Hepatocyte (in vitro differentiated cells): ENCODE data around the gene GNAO1. TPM values are rescaled to one million over a fixed set of nuclear protein-coding genes. Genes with fewer than 3 reads are reported as not detected.

Experiments
- DNase-seq: peaks from one replicate; pipeline ENCODE4 v3.0.0-alpha.2; 2016; ENCODE audit warnings: low spot score
- H2AFZ ChIP-seq: fragments of 200-600 bp; sonication (generic); 2 replicates; pipeline ENCODE4 v1.6.0; 2016; ENCODE audit warnings: antibody characterized with exemption, mild to moderate bottlenecking
- H3K27ac ChIP-seq: fragments of 200-600 bp; sonication (generic); 2 replicates; pipeline ENCODE4 v1.5.1; 2016; ENCODE audit warnings: mild to moderate bottlenecking
- H3K27me3 ChIP-seq: fragments of 200-600 bp; sonication (generic); 2 replicates; pipeline ENCODE4 v1.6.1; 2016
- H3K36me3 ChIP-seq: fragments of 200-600 bp; sonication (generic); replicated peaks from 2 replicates; pipeline ENCODE4 v1.5.1; 2016; ENCODE audit warnings: low read depth; ENCODE audit not compliant: insufficient read depth
- H3K4me1 ChIP-seq: fragments of 200-600 bp; sonication (generic); 2 replicates; pipeline ENCODE4 v1.5.1; 2016; ENCODE audit warnings: mild to moderate bottlenecking, moderate library complexity; ENCODE audit not compliant: insufficient read depth
- H3K4me2 ChIP-seq: fragments of 200-600 bp; sonication (generic); 2 replicates; pipeline ENCODE4 v1.6.0; 2016
- H3K4me3 ChIP-seq: fragments of 200-600 bp; sonication (generic); 2 replicates; pipeline ENCODE4 v1.5.1; 2016; ENCODE audit warnings: mild to moderate bottlenecking
- H3K79me2 ChIP-seq: fragments of 200-600 bp; sonication (generic); 2 replicates; pipeline ENCODE4 v1.6.0; 2017; ENCODE audit warnings: mild to moderate bottlenecking
- H3K9me2 ChIP-seq: fragments of 200-600 bp; sonication (generic); replicated peaks from 2 replicates; pipeline ENCODE4 v1.6.0; 2017; ENCODE audit warnings: mild to moderate bottlenecking; ENCODE audit not compliant: insufficient read depth
- H3K9me3 ChIP-seq: fragments of 200-600 bp; sonication (generic); 2 replicates; pipeline ENCODE4 v1.5.1; 2016; ENCODE audit warnings: low read depth, mild to moderate bottlenecking
- H4K20me1 ChIP-seq: fragments of 200-600 bp; sonication (generic); 2 replicates; pipeline ENCODE4 v1.6.0; 2016; ENCODE audit warnings: mild to moderate bottlenecking; ENCODE audit not compliant: insufficient read depth, poor library complexity, severe bottlenecking
- CTCF ChIP-seq: fragments of 200-600 bp; sonication (generic); IDR thresholded peaks from 2 replicates; pipeline ENCODE4 v1.5.1; 2016; ENCODE audit warnings: antibody characterized with exemption, mild to moderate bottlenecking; ENCODE audit not compliant: poor library complexity
- EZH2 ChIP-seq: fragments of 200-600 bp; sonication (generic); IDR thresholded peaks from 2 replicates; pipeline ENCODE4 v1.6.1; 2016; ENCODE audit warnings: antibody characterized with exemption, mild to moderate bottlenecking, borderline replicate concordance
- EZH2phosphoT487 ChIP-seq: fragments of 200-600 bp; sonication (generic); IDR thresholded peaks from one replicate; pipeline ENCODE4 v1.6.1; 2018; ENCODE audit warnings: antibody characterized with exemption, mild to moderate bottlenecking, low read depth, moderate library complexity; ENCODE audit not compliant: unreplicated experiment, severe bottlenecking
- WGBS: methylation state at CpG from one replicate; pipeline ENCODE4 v1.1.6; 2016; ENCODE audit warnings: low lambda C conversion rate; ENCODE audit errors: missing lambda C conversion rate; 5-methylcytosine and 5-hydroxymethylcytosine counted together
- polyA plus RNA-seq: library from polyadenylated mRNA; unstranded; fragments of >200 nt; fragmentation: Nextera tagmentation; extraction: Ambion mirVana; gene quantifications from 2 replicates; pipeline ENCODE4 v1.2.1, GENCODE V29; 2016
- total RNA-seq: library from RNA; depleted of rRNA; stranded (reverse); fragments of >200 nt; gene quantifications from 2 replicates; pipeline ENCODE4 v1.2.3, GENCODE V29; 2014

GNAO1 gene
- total and polyA plus RNA-seq, 2 experiments from 2014 or later = 0.77 to 2.2 TPM

DNA sequence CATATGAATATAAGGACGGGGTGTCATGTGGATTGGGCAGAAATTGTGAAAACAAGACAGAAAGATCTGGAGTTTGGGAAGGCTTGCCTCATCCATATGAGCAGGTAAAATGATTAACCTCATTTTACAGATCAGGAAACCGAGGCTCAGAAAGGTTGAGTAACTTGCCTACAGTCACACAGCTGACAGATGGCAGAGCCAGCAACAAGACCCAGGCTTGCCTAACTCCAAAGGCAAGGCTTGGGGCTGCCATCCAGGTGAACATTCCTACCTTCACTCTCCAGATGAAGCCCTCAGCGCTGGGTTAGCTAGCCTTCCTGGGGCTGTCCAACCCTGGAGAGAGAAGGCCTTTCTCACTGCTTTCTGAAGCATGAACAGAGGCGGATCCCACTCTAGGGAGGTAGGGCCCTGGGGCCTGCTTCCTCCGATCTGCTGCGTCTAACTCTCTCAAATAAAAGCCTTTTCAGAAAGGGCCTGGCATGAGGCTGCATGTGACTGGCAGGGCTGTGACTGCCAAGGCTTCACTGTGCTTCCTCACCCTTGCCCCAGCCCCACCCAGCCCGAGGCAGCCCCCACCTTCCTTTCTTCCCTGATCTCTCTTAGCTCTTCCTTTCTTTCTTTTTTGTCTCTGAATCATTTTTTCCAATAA lies 107.8 kb downstream of the GNAO1 start:
- Histone ChIP-seq H3K27ac (no peak overlapping the region), H3K79me2 (no peaks in the 10 kb centered on the region)
- no peak for TF ChIP-seq CTCF
- TF ChIP-seq EZH2 = no peak
- no peak for TF ChIP-seq EZH2phosphoT487

GRCh38 chr16:56300242-56300623 lies 108.9 kb downstream of the GNAO1 start:
- no peaks in the 10 kb centered on the region for H3K9me3 ChIP-seq
- H3K9me2 ChIP-seq = no peaks in the 10 kb centered on the region
- H3K27ac ChIP-seq = no peak overlapping the region
- no peak for DNase-seq
- H3K79me2 ChIP-seq = no peaks in the 10 kb centered on the region
- H3K4me2 ChIP-seq = no peak overlapping the region
- no peaks in the 10 kb centered on the region for H3K36me3 ChIP-seq
- 66% methylated on average over 4 of the region's 4 CpGs for WGBS
- H2AFZ ChIP-seq = no peak overlapping the region
- no peaks in the 10 kb centered on the region for H3K27me3 ChIP-seq
- no peak overlapping the region for H3K4me3 ChIP-seq
- TF ChIP-seq EZH2phosphoT487 (no peak), EZH2 (no peak), CTCF (no peak)
- no peaks in the 10 kb centered on the region for H4K20me1 ChIP-seq
- no peaks in the 10 kb centered on the region for H3K4me1 ChIP-seq

More for the DNA sequence above, 107.8 kb downstream of the GNAO1 start:
- Histone ChIP-seq H3K4me1 (no peaks in the 10 kb centered on the region), H3K9me3 (no peaks in the 10 kb centered on the region), H3K9me2 (no peaks in the 10 kb centered on the region), H4K20me1 (no peaks in the 10 kb centered on the region), H2AFZ (no peak overlapping the region), H3K4me2 (no peak overlapping the region), H3K27me3 (no peaks in the 10 kb centered on the region), H3K36me3 (no peaks in the 10 kb centered on the region), H3K4me3 (no peak overlapping the region)
- WGBS = 83% methylated on average over 7 of the region's 7 CpGs
- no peak for DNase-seq

- no peak for DNase-seq
- H3K4me2 ChIP-seq = no peak overlapping the region
- WGBS = 71% methylated on average over 14 of the region's 14 CpGs
Observed at GRCh38 chr16:56300891-56301850, 109.9 kb downstream of the GNAO1 start.

More at GRCh38 chr16:56300891-56301850, 109.9 kb downstream of the GNAO1 start:
- Histone ChIP-seq H3K4me1 (no peaks in the 10 kb centered on the region), H3K9me3 (no peaks in the 10 kb centered on the region), H3K4me3 (no peak overlapping the region), H3K27me3 (no peaks in the 10 kb centered on the region), H2AFZ (no peak overlapping the region), H4K20me1 (no peaks in the 10 kb centered on the region), H3K79me2 (no peaks in the 10 kb centered on the region), H3K36me3 (no peaks in the 10 kb centered on the region), H3K9me2 (no peaks in the 10 kb centered on the region), H3K27ac (no peak overlapping the region)
- TF ChIP-seq CTCF (no peak), EZH2 (no peak), EZH2phosphoT487 (no peak)
